Aorta (tissue), 5 donors: ENCODE results near the gene ZNF438. TPM values are rescaled to one million over a fixed set of nuclear protein-coding genes. Genes with fewer than 3 reads are reported as not detected.
A peak's percentile ranks its signal among the peaks of the same experiment; 100 is the strongest.

Source experiments
- ATAC-seq: fragments of 200-7000 bp; cut with Tn5 transposase; one replicate; pipeline ENCODE4 v1.9.1; 2022; ENCODE audit warnings: moderate library complexity; ENCODE audit not compliant: low FRiP score
- DNase-seq, 2 donors: peaks; one replicate each; pipeline ENCODE4 v3.0.0-alpha.2; 2020
- H3K27ac ChIP-seq, 2 donors: one replicate each; pipeline ENCODE4 v1.5.1; 2013; ENCODE audit warnings: low read length in 2 of 2, mild to moderate bottlenecking in 2 of 2, moderate library complexity in 2 of 2, control low read depth in 1 of 2, inconsistent platforms in 1 of 2, low read depth in 1 of 2
- H3K27me3 ChIP-seq, 2 donors: one replicate each; pipeline ENCODE4 v1.6.1; 2013; ENCODE audit warnings: control low read depth in 1 of 2, low read length in 1 of 2, mild to moderate bottlenecking in 1 of 2, moderate library complexity in 1 of 2; ENCODE audit not compliant: insufficient read depth in 2 of 2, control insufficient read depth in 1 of 2
- H3K36me3 ChIP-seq, 2 donors: one replicate each; pipeline ENCODE4 v1.6.1; 2013; ENCODE audit warnings: control low read depth in 1 of 2, low read length in 1 of 2, mild to moderate bottlenecking in 1 of 2; ENCODE audit not compliant: insufficient read depth in 2 of 2, control insufficient read depth in 1 of 2
- H3K4me1 ChIP-seq, 2 donors: one replicate each; pipeline ENCODE4 v1.6.1; 2013; ENCODE audit warnings: low read length in 2 of 2, control low read depth in 1 of 2, mild to moderate bottlenecking in 1 of 2, moderate library complexity in 1 of 2; ENCODE audit not compliant: insufficient read depth in 2 of 2, control insufficient read depth in 1 of 2
- H3K4me3 ChIP-seq, 2 donors: one replicate each; pipeline ENCODE4 v1.5.1; 2013; ENCODE audit warnings: low read length in 2 of 2, control low read depth in 1 of 2, mild to moderate bottlenecking in 1 of 2
- H3K9me3 ChIP-seq: one replicate; pipeline ENCODE4 v1.6.1; 2013; ENCODE audit warnings: mild to moderate bottlenecking, low read length; ENCODE audit not compliant: control insufficient read depth
- WGBS, 2 donors: extraction: QIAGEN DNeasy Blood & Tissue Kit; methylation state at CpG; one replicate each; pipeline ENCODE4 v1.1.7; 2013; 5-methylcytosine and 5-hydroxymethylcytosine counted together
- intact Hi-C, 2 donors: fragments of 100-400 bp; cut with DNase I; formaldehyde crosslinking; loops; one replicate each; pipeline versions ENCODE4 v1.14.2 to v1.15.0; 2022
- polyA plus RNA-seq, 2 donors: library from polyadenylated mRNA; stranded (reverse); fragments of 200-250 nt; gene quantifications; one replicate each; pipeline ENCODE4 v1.2.3, GENCODE V29; 2013
- total RNA-seq, 2 donors: library from RNA; stranded (reverse); fragmentation: NEBNext Ultra II Directional; extraction: Animal tissue kit (Norgen Biotek cat#: 25700); gene quantifications; one replicate each; pipeline ENCODE4 v1.2.1, GENCODE V29; 2021
- donor health status: healthy with polysubstance abuse.
- donor health status: Bipolar disorder and iron deficiency.
- donor health status: DM: no; HTN: no; CAD: no.
- donor health status: DM: no; HTN: no; CAD: no.
- donor health status: DM: yes; HTN: yes; CAD: no.

ZNF438 gene
- total and polyA plus RNA-seq, 4 donors, result 10.6 to 16.5 (median 12.5) TPM

DNA sequence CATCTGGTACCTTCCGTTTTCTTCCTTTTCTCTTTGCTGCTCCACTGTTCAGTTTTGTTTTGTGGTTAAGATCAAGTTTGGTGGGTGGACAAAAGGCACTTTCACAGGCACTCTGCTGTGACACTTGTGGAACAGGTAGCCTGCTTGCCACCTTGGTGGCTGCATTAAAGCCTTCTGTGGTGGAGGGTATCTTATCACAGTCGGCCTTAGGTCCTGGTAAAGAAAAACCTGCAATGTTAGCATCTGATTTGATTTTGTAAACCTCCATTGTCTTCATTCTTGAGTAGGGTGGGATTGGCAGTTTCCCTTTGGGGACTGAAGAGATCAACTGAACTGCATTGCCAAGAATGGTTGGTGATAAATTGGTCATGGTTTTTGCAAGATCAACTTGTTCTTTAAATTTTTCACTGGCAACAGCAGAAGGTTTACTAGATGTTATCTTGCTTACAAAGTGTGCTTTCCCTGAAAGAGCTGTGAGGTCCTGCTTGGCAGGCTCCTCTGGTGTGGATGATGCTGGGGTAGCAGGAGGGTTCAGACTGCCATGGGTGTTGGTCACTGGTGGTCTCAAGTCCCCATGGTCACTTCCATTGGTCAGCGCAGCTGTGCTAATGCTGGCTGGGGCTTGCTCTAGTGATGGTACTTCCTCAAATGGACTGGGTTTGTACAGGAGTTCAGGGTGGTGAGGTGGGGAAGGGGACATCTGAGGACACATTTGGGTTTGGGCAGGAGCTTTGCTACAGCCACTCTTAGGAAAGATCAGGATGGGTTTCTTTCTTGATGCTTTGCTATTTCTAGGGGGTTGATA is 182.2 kb downstream of the ZNF438 start:
- H3K9me3 ChIP-seq, result no peaks in the 10 kb centered on the region
- peaks cover 0 to 3% of the 10 kb centered on the region in 2 donors for H3K36me3 ChIP-seq
- H3K27ac ChIP-seq, result no peak overlapping the region
- no peaks in the 10 kb centered on the region for H3K27me3 ChIP-seq
- no peaks in the 10 kb centered on the region for H3K4me1 ChIP-seq
- WGBS, 2 donors, result 92 to 95% methylated on average over 3 of the region's 3 CpGs
- intact Hi-C loops, result no loop called here
- H3K4me3 ChIP-seq, result no peak overlapping the region
- ATAC-seq (no peak), DNase-seq (no peak)

DNA sequence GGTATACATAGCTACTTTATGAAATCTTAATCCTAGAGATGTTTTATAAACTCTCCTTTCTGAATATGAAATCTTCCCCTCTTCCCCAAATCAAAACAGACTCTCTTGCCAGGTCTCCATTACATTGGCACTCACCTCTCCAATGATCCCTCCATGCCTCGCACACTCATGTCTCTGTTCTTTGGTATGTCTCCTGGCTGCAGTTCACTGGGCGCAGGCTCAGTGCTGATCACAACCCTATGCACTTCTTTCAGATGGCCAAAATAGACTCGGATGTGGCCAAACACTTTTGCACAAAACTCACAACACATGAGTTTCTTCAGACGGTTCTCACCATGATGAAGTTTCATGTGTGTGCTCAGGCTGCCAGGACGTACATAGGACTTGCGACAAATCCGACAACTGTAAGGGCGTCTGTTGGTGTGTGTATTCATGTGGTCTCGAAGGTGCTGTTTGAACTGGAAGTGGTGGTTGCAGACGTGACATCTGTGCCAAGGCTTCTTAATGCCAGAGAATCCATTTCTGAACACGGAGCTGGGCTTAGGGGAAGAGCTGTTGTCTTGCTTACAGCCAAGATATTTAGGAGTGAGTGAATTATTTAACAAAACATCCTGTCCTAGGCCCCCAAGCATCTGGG is 183.2 kb downstream of the ZNF438 start:
- no peaks in the 10 kb centered on the region for H3K4me1 ChIP-seq
- H3K9me3 ChIP-seq, result no peaks in the 10 kb centered on the region
- H3K4me3 ChIP-seq, result no peak overlapping the region
- DNase-seq, result no peak
- ATAC-seq, result no peak
- H3K27me3 ChIP-seq, result no peaks in the 10 kb centered on the region
- no peak overlapping the region for H3K27ac ChIP-seq
- intact Hi-C loops, result no loop called here
- WGBS, 2 donors, result 64 to 66% methylated on average over 11 of the region's 11 CpGs
- peaks cover 0 to 3% of the 10 kb centered on the region in 2 donors for H3K36me3 ChIP-seq

DNA sequence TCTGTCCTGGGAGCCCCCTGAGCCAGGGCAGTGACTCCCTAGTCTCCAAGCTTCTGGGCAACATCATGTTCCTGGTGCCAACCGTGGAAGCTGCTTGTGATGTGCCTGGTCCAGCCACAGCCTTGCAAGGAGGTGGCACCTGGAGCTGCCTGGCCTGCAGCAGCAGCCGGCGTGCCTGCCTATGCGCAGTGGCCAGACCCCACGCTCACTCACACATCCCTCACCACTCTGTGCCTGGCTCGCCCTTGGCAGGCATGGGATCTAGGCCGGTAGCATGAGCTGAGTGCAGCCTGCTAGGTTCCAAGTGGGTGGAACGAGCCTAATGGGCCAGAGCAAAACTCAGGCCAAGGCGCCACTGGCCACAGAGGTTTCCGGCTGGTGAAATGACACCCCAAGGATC is 184.0 kb downstream of the ZNF438 start:
- Histone ChIP-seq H3K27me3 (no peaks in the 10 kb centered on the region), H3K9me3 (no peaks in the 10 kb centered on the region), H3K36me3 (peaks cover 0 to 3% of the 10 kb centered on the region in 2 donors), H3K4me3 (no peak overlapping the region), H3K4me1 (no peaks in the 10 kb centered on the region), H3K27ac (no peak overlapping the region)
- no peak for DNase-seq
- intact Hi-C loops, result no loop called here
- peak; percentile 47 for ATAC-seq
- 78 to 85% methylated on average over 10 of the region's 10 CpGs for WGBS, 2 donors

DNA sequence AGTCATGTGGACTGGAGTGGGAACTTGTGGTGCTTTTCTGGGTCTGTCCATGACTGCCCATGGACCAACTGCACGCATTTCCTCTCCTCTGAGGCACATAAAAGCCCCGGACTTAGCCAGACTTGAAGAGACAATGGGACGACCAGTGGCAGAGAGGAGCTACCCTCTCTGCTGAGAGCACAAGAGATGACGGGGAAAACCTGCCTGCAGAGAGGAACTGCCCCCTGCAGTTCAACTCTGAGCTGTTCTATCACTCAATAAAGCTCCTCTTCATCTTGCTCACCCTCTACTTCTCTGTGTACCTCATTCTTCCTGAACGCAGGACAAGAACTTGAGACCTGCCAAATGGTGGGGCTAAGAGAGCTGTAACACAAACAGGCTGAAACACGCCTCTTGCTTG is 184.5 kb downstream of the ZNF438 start:
- WGBS, 2 donors, result 92 to 99% methylated on average over 6 of the region's 6 CpGs
- H3K9me3 ChIP-seq, result no peaks in the 10 kb centered on the region
- no peaks in the 10 kb centered on the region for H3K4me1 ChIP-seq
- peaks cover 0 to 3% of the 10 kb centered on the region in 2 donors for H3K36me3 ChIP-seq
- no peaks in the 10 kb centered on the region for H3K27me3 ChIP-seq
- H3K4me3 ChIP-seq, result no peak overlapping the region
- DNase-seq (no peak), ATAC-seq (no peak)
- no peak overlapping the region for H3K27ac ChIP-seq
- intact Hi-C loops, result no loop called here

DNA sequence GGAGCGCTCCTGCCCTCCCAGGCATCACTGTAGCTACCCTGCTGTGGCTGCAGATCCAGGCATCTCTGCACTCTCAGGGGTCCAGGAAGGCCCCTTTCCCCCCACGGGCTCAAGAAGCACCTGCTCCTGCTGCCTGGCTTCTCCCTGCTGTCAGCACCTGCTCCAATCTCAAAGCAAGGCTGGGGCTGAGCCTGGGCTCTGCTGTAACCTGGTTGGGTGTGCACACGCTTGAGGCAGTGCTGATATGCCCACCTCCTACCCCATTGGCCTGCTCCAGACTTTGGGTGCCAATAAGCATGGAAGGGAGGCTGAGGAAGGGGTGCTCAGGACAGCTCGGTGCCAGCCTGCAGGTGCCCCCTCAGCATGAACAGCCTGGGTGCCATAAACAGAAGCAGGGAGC is 185.0 kb downstream of the ZNF438 start:
- Histone ChIP-seq H3K4me3 (no peak overlapping the region), H3K27ac (no peak overlapping the region), H3K27me3 (no peaks in the 10 kb centered on the region), H3K36me3 (peaks cover 0 to 3% of the 10 kb centered on the region in 2 donors), H3K9me3 (no peaks in the 10 kb centered on the region), H3K4me1 (no peaks in the 10 kb centered on the region)
- 70 to 83% methylated on average over 4 of the region's 4 CpGs for WGBS, 2 donors
- DNase-seq (no peak), ATAC-seq (peak; percentile 30)
- intact Hi-C loops, result no loop called here

DNA sequence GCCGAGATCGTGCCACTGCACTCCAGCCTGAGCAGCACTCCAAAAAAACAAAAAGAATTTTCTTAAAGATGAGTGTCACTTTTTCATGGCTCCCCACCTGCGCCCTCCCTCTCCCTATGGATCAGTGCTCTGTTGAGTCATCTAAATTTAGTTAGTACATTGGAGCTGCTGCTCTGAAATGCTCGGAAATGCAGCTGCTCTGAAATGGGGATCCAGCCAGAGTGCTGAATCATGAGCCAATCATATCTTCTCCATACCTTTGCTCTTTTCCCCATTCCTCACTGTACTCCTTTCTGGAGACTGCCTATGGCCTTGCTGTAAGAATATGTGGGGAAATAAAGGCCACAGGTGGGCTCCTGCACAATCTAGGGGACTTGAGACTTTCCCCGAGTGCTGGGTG is 188.8 kb downstream of the ZNF438 start:
- WGBS, 2 donors, result 77 to 81% methylated on average over 5 of the region's 5 CpGs
- peaks cover 0 to 3% of the 10 kb centered on the region in 2 donors for H3K36me3 ChIP-seq
- intact Hi-C loops, result no loop called here
- peaks cover 2 to 3% of the 10 kb centered on the region in 2 donors for H3K4me1 ChIP-seq
- no peaks in the 10 kb centered on the region for H3K27me3 ChIP-seq
- no peaks in the 10 kb centered on the region for H3K9me3 ChIP-seq
- ATAC-seq (no peak), DNase-seq (no peak)
- H3K4me3 ChIP-seq, result no peak overlapping the region
- H3K27ac ChIP-seq, result no peak overlapping the region

DNA sequence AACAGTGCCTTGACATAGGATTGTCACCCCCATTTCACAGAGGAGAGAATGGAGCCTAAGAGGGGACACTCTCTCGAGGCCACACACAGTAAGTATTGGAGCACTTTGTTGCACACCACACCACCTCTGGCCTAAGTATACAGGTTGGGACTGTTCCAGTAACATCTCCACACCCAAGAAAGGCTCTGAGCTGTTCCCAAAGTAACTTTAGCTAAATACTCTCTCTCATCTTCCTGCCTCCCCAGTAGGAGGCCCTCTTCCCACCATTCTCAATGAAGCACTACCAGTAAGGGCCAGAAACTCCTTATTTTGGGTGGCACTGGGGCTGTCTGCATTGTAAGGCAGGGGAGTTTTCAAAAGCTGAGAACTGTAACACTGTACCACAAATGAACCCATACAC is 189.5 kb downstream of the ZNF438 start:
- Histone ChIP-seq H3K9me3 (no peaks in the 10 kb centered on the region), H3K4me3 (no peak overlapping the region), H3K36me3 (peaks cover 0 to 3% of the 10 kb centered on the region in 2 donors), H3K27me3 (no peaks in the 10 kb centered on the region), H3K4me1 (peaks cover 2 to 3% of the 10 kb centered on the region in 2 donors), H3K27ac (no peak overlapping the region)
- no peak for DNase-seq
- intact Hi-C loops, result no loop called here
- no peak for ATAC-seq
- WGBS, 2 donors, result 90 to 99% methylated on average over 1 of the region's 1 CpG

DNA sequence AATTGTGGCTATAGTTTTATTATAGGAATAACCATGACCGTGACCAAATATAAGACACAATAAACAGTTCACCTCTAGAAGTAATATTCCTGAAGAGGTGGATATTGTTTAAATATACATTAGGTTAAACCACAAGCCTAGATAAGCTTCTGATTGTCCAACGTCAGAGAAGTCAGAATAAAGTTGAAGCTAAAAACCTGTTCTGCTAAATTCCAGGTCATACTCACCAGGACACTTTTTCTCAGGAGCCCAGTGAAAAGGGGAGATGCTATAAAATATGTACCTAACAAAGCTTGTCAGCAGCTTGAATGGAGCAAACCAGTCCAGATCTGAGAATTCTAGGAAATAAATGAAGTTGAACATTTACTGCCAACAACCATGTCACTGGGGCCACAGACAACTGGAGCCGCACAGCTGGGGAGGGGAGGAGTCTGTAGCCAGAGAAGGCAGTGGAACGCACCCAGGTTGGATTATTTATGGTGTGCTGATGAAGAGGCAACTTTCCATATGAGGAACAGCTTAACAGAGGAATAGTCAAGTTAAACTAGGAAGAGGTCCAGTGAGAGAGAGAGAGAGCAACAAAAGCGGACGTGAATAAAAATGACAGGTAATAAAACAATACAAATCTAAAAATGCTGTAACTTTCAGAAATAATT is 191.1 kb downstream of the ZNF438 start:
- Histone ChIP-seq H3K9me3 (no peaks in the 10 kb centered on the region), H3K27me3 (no peaks in the 10 kb centered on the region), H3K36me3 (peaks cover 0 to 3% of the 10 kb centered on the region in 2 donors), H3K4me1 (peaks cover 2 to 3% of the 10 kb centered on the region in 2 donors), H3K27ac (peak overlapping the region in 1 of 2 donors; percentile 11), H3K4me3 (no peak overlapping the region)
- DNase-seq, result no peak
- 21 to 23% methylated on average over 6 of the region's 6 CpGs for WGBS, 2 donors
- intact Hi-C loops, result no loop called here
- peak; percentile 74 for ATAC-seq
